Stimulated activated CD8-positive, alpha-beta memory T cell treated with anti-CD3 and anti-CD28 coated beads, Interleukin-15, amount 100 ng/mL, for 1 hour (primary cell): ENCODE data around the gene ZNF629.

Source experiments
- DNase-seq: peaks from one replicate; pipeline ENCODE4 v3.0.0-alpha.2; 2020; ENCODE audit warnings: low read depth

Gene ZNF629

DNA sequence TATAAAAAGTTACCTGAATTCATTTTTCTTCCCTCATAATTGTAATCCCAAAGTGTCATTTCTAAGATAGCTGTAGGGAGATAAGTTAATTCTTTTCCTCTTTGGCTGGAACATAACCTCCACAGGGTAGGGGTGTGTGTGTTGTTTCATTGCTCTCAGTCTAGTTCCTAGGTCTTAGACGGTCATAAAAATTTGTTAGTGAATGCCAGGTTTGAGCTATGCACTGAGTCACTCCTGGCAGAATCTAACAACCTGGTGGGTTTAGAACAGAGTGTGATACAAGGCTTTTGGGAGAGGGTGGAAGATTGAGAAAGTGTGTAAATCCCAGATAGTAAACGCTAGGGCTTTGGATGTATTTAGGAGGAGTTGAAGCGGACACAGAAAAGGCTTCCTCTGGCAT is 39.7 kb downstream of the ZNF629 start:
- DNase-seq = no peak

DNA sequence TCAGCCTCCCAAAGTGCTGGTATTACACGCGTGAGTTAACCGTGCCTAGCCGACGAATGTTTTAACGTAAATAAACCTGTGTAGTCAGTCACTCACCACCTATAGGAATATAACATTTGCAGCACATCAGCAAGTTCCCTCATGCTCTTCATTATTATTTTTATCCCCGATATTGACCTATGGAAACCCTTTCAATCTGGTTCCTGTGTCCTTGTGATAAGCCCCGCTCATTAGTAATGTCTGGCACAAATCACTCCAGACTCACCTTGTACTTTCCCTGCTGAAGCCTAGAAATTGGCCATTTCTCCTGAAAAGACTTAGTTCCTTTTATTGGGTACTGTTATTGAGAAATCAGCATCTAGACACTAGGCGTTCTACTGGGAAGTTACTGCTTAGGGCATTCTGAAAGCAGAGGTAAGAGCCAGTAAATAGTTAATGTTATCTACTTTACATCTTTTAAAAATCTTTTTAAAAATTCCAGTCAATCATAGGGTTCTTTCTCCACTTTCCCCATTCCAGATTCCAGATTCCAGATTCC is 40.3 kb downstream of the ZNF629 start:
- DNase-seq = no peak

- DNase-seq = no peak
These were observed 41.9 kb downstream of the ZNF629 start for GRCh38 chr16:30745082-30745481.

- no peak for DNase-seq
These were observed 42.8 kb downstream of the ZNF629 start for GRCh38 chr16:30744183-30744582.

GRCh38 chr16:30743716-30744115 is 43.3 kb downstream of the ZNF629 start:
- no peak for DNase-seq

DNA sequence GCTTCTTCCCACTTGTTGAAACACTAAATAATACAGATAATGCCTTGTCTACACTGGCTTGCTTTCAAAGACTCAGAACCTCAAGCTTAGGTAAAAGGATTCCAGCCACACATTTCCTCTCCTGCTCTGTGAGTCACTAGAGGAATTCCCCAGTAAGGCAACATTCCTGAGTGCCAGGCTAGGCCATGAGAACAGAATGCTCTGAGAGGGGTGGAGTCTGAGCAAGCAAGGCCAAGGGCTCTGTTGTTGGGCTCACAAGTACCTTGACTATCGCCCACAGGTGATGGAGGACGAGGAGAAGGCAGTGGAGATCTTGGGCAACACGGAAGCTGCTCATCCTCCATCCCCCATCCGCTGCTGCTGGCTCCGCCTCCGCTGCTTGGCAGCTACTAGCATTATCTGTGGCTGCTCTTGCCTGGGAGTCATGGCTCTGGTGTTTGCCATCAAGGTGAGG is 45.5 kb downstream of the ZNF629 start:
- DNase-seq = no peak

DNA sequence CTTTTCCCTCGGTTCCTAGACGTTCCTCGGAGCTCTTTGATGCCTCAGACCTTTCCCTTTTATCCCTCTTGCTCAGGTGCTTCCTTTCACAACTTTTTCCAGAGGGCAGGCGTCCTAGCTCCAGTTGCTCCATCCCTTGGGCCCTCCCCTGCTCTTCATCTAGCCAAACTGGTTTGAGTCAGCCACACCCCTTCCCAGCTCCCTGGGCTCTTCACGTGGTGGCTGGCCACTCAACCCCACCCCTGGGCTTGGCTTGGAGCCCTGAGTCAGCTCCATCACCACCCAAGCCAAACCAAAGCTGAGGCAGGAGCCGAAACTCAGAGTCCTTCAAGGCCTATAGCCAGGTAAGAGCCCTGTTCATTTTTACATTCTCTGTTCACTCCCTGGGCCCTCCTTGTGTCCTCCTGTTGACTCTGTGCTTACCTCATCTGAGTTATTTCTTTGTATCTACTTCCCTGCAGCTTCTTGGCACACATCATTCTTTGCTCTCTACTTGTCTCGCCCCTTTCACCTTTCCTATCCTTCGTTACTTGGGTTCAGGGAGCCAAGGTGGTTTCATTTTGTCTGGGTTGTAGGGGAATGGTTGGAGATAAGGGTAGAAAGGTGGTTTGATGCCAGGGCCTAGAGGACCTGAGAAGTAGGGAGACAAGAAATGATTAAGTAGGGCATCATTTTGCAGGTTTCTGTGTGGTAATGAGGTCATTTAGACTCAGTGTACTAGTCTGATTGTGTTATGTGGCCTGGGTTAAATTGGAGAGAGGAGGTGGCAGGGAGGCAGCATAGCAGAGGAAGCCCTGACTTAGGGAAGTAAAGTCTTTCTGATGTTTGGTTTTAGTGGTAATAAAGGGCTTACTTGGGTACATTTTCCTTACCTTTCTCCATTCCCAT is 46.4 kb downstream of the ZNF629 start:
- DNase-seq = no peak

DNA sequence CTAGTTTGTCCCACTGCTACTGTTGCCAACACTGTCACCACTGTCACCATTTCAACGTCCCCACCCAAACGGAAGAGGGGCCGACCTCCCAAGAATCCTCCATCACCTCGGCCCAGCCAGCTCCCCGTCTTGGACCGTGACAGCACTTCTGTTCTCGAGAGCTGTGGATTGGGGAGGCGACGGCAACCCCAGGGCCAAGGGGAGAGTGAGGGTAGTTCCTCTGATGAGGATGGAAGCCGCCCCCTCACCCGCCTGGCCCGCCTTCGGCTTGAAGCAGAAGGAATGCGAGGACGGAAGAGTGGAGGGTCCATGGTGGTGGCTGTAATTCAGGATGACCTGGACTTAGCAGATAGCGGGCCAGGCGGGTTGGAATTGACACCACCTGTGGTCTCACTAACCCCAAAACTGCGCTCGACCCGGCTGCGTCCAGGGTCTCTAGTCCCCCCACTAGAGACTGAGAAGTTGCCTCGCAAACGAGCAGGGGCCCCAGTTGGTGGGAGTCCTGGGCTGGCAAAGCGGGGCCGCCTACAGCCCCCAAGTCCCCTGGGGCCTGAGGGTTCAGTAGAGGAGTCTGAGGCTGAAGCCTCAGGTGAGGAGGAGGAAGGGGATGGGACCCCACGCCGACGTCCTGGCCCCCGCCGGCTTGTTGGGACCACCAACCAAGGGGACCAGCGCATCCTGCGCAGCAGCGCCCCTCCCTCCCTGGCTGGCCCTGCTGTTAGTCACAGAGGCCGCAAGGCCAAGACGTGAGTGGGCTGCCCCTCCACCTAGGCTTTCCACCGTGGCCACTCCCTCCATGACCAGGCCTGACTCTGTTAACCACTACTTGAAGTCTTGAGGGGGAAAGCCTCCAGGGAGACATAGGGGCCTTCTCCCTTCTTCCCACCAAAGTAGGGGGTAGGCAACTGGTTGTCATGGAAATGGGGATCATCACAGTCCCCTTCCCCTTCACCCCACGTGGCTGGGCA is 47.7 kb downstream of the ZNF629 start:
- no peak for DNase-seq

GRCh38 chr16:30737794-30738648 is 49.0 kb downstream of the ZNF629 start:
- DNase-seq = no peak

DNA sequence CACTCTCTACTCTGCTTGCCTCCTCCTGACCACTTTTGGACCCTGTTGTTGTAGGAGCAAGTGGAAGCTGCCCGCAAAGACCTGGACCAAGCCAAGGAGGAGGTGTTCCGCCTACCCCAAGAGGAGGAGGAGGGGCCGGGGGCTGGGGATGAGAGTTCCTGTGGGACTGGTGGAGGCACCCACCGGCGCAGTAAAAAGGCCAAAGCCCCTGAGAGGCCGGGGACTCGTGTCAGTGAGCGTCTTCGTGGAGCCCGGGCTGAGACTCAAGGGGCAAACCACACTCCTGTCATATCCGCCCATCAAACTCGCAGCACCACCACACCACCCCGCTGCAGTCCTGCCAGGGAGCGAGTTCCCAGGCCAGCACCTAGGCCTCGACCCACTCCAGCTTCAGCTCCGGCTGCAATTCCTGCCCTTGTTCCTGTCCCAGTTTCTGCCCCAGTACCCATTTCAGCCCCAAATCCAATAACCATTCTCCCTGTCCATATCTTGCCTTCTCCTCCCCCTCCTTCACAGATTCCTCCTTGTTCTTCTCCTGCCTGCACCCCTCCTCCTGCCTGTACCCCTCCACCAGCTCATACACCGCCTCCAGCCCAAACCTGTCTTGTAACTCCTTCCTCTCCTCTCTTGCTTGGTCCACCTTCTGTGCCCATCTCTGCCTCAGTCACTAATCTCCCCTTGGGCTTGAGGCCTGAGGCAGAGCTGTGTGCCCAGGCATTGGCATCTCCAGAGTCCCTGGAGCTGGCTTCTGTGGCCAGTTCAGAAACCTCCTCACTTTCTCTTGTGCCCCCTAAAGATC is 49.8 kb downstream of the ZNF629 start:
- no peak for DNase-seq

DNA sequence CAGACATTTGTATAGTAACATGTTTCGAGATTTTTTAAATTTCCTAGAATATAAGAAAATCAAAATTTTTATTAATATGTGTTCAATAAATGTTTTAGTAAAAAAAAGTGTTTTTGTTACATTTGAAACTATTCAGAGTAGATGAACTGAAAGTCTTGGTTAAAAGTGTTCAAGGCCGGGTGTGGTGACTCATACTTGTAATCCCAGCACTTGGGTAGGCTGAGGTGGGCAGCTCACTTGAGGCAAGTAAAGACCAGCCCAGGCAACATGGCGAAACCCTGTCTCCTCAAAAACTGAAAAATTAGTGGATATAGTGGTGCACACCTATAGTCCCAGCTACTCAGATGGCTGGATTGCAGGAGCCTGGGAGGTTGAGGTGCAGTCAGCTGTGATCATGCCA is 55.6 kb downstream of the ZNF629 start:
- DNase-seq = no peak

DNA sequence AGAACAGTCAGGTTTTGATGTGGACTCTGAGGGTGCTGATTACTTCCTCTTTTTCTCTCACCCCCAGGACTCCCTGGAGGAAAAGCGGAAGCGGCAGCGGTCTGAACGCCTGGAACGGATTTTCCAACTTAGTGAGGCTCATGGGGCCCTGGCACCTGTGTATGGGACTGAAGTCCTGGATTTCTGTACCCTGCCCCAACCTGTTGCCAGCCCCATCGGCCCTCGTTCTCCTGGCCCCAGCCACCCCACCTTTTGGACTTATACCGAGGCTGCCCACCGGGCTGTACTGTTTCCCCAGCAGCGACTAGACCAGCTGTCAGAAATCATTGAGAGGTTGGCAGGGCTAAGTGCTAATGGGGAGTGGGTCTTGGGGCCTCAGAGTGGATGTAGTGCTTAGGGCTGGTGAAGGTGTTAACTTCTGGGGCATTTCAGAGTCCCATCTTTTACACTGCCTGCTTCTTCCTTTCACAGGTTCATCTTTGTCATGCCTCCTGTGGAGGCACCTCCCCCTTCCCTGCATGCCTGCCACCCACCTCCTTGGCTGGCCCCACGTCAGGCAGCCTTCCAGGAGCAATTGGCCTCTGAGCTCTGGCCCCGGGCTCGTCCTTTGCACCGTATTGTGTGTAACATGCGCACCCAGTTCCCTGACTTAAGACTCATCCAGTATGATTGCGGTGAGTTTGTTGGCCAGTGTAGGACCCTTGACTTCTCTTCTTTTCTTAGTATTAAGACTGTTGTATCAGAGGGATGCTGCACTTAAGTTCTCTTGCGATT is 57.9 kb downstream of the ZNF629 start:
- DNase-seq = no peak
